Ascending aorta (tissue), 2 donors: ENCODE measurements around the gene LRP8. TPM values are rescaled to one million over a fixed set of nuclear protein-coding genes. Genes with fewer than 3 reads are reported as not detected.

Experiments used
- DNase-seq, 2 donors: peaks; one replicate each; pipeline ENCODE4 v3.0.0-alpha.2; 2019; ENCODE audit warnings: low spot score in 2 of 2
- H3K27ac ChIP-seq, 2 donors: fragments of 200-600 bp; sonication (generic); one replicate each; pipeline ENCODE4 v1.5.1; 2016 to 2017; ENCODE audit warnings: mild to moderate bottlenecking in 1 of 2
- H3K27me3 ChIP-seq: fragments of 200-600 bp; sonication (generic); one replicate; pipeline ENCODE4 v1.5.1; 2017
- H3K36me3 ChIP-seq, 2 donors: fragments of 200-600 bp; sonication (generic); one replicate each; pipeline ENCODE4 v1.5.1; 2016
- H3K4me1 ChIP-seq, 2 donors: fragments of 200-600 bp; sonication (generic); one replicate each; pipeline ENCODE4 v1.5.1; 2016 to 2017; ENCODE audit warnings: mild to moderate bottlenecking in 1 of 2
- H3K4me3 ChIP-seq, 2 donors: fragments of 200-600 bp; sonication (generic); one replicate each; pipeline ENCODE4 v1.5.1; 2016 to 2017; ENCODE audit warnings: mild to moderate bottlenecking in 1 of 2
- H3K9me3 ChIP-seq, 2 donors: fragments of 200-600 bp; sonication (generic); one replicate each; pipeline ENCODE4 v1.5.1; 2016
- CTCF ChIP-seq, 3 experiments: fragments of 200-600 bp in 2 of 3; fragments of 450-650 bp in 1 of 3; sonication (generic) in 2 of 3; IDR thresholded peaks; one replicate each; pipeline ENCODE4 v1.5.1; 2016 to 2019; ENCODE audit warnings: antibody characterized with exemption in 3 of 3, mild to moderate bottlenecking in 1 of 3, moderate library complexity in 1 of 3
- intact Hi-C: fragments of 100-400 bp; cut with DNase I; formaldehyde crosslinking; loops from one replicate; pipeline ENCODE4 v1.15.1; 2023
- total RNA-seq: library from RNA; depleted of rRNA; stranded (reverse); fragments of >200 nt; gene quantifications from one replicate; pipeline ENCODE4 v1.1.0, GENCODE V29; 2016

The LRP8 gene
- total RNA-seq, 1 donor from 2014 or later, result 10.0 TPM

GRCh38 chr1:53331446-53332185 is 3.7 kb upstream of the LRP8 start:
- H3K4me1 ChIP-seq, result peaks cover 0 to 3% of the 10 kb centered on the region in 2 donors
- intact Hi-C loops, result no loop called here
- H3K36me3 ChIP-seq, result no peaks in the 10 kb centered on the region
- no peaks in the 10 kb centered on the region for H3K27me3 ChIP-seq
- DNase-seq, result peak in 1 of 2 donors; percentile 57
- no peak overlapping the region for H3K27ac ChIP-seq
- no peak for TF ChIP-seq CTCF (IDR thresholded peaks at IDR 0.05)
- no peaks in the 10 kb centered on the region for H3K9me3 ChIP-seq
- H3K4me3 ChIP-seq, result no peak overlapping the region

- no peak for TF ChIP-seq CTCF (IDR thresholded peaks at IDR 0.05)
- intact Hi-C loops, result no loop called here
- peak in 1 of 2 donors; percentile 46 for DNase-seq
- no peak overlapping the region for H3K4me3 ChIP-seq
- H3K4me1 ChIP-seq, result peaks cover 0 to 5% of the 10 kb centered on the region in 2 donors
- no peaks in the 10 kb centered on the region for H3K27me3 ChIP-seq
- no peak overlapping the region for H3K27ac ChIP-seq
- no peaks in the 10 kb centered on the region for H3K9me3 ChIP-seq
- no peaks in the 10 kb centered on the region for H3K36me3 ChIP-seq
Measured at GRCh38 chr1:53330819-53331218, 2.9 kb upstream of the LRP8 start.

GRCh38 chr1:53328541-53329499 is 950 bp upstream of the LRP8 start:
- peak overlapping the region in 1 of 2 donors; percentile 55 for H3K27ac ChIP-seq
- H3K4me3 ChIP-seq, result peak overlapping the region; percentile 46 to 63
- no peaks in the 10 kb centered on the region for H3K9me3 ChIP-seq
- no peaks in the 10 kb centered on the region for H3K36me3 ChIP-seq
- no peaks in the 10 kb centered on the region for H3K27me3 ChIP-seq
- no peak for TF ChIP-seq CTCF (IDR thresholded peaks at IDR 0.05)
- DNase-seq, result peak in 1 of 2 donors; percentile 59
- intact Hi-C loops, result loop anchor here (5.0 to 10.0 kb wide), 6 partner anchors 52 to 964 kb away; partner anchors contain the start of genes CC2D1B, ECHDC2, IFT25 and LRRC42
- H3K4me1 ChIP-seq, result peaks cover 5 to 10% of the 10 kb centered on the region in 2 donors

- Histone ChIP-seq H3K9me3 (no peaks in the 10 kb centered on the region), H3K4me1 (peaks cover 5 to 10% of the 10 kb centered on the region in 2 donors), H3K27me3 (no peaks in the 10 kb centered on the region), H3K36me3 (no peaks in the 10 kb centered on the region), H3K27ac (peak overlapping the region; percentile 30 to 37), H3K4me3 (peak overlapping the region; percentile 72 to 84)
- intact Hi-C loops, result loop anchor here (2.0 to 10.0 kb wide), 7 partner anchors 50 to 963 kb away; partner anchors contain the start of genes CC2D1B, CPT2, ECHDC2 and IFT25
- DNase-seq, result no peak
- TF ChIP-seq CTCF (IDR thresholded peaks at IDR 0.05), result no peak
Measured at GRCh38 chr1:53327182-53327913, 522 bp downstream of the LRP8 start.

GRCh38 chr1:53326598-53327181 is 1.2 kb downstream of the LRP8 start:
- Histone ChIP-seq H3K27me3 (no peaks in the 10 kb centered on the region), H3K4me1 (peaks cover 5 to 10% of the 10 kb centered on the region in 2 donors), H3K27ac (peak overlapping the region; percentile 17 to 42), H3K9me3 (no peaks in the 10 kb centered on the region), H3K4me3 (peak overlapping the region; percentile 72 to 84), H3K36me3 (no peaks in the 10 kb centered on the region)
- no peak for DNase-seq
- intact Hi-C loops, result loop anchor here (1.0 to 10.0 kb wide), 10 partner anchors 34 to 962 kb away; partner anchors contain the start of genes CC2D1B, CPT2, CZIB and ECHDC2
- TF ChIP-seq CTCF (IDR thresholded peaks at IDR 0.05), result no peak
